ENCODE data around the gene SBNO1.
"Not testable (repeated sequence)": the region's sequence is repeated elsewhere in the genome, so short reads cannot be mapped to it uniquely, and the experiment has no call there.

SBNO1 gene

DNA sequence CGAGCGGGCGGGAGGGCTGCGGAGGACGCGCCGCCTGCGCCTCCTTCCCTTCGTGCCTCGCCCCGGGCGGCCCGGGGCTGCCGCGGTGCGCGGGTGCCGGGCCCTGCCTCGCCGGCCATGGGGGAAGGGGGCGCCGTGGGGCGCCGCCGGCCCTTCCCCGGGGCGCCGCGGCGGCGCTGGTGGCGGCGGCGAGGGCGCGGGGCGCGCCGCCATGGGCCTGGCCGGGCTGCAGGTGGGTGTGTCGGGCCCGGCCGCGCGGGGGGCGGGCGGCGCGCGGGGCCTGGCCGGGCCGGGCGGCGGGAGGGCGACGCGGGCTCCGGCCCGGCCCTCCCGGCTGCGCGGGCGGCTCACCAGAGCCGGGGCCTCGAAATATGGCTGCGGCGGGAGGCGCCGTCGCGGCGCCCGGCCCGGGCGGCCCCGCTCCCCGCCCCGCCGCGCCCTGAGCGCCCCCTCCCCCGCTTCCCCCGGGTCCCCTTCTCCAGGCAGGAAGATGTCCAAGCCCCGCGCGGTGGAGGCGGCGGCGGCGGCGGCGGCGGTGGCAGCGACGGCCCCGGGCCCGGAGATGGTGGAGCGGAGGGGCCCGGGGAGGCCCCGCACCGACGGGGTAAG, 24.4 kb upstream of the SBNO1 start:
- DNase-seq (ENCODE audit: low spot score): no peak

DNA sequence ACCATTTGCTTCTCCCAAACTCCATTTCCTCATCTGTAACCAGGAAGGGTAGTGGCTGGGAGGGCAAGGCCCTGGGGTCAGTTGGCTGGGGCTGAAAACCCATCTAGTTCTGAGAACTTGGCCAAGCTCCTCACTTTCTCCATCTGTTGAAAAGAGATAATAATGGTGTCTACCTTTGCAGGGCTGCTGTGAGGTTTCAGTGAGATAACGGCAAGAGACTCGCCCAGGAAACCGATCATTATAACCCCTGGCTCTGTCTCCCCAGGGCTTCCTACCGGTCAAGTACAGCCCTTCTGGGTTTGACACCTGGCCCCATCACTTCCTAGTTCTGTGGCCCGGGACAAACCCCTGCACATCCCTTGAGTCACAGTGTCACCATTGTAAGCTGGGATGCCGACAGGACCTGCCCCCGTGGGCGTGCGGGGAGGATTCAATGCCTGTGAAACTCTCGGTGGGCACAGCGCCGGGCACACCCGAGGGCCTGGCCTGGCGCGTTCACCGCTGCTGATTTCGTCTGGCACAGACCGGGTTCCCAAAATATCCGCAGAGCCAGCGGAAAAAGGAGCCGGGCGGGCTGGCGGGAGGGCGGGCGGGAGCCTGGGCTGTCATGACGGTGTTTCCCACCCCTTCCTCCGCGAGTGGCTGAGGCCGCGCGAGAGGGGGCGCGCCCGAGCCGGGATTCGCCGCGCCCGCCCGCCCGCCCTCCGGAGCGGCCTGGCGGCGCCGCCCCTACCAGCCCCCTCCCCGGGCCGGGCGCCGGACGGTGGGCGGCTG, 23.7 kb upstream of the SBNO1 start:
- DNase-seq (ENCODE audit: low spot score): peak; percentile 78

DNA sequence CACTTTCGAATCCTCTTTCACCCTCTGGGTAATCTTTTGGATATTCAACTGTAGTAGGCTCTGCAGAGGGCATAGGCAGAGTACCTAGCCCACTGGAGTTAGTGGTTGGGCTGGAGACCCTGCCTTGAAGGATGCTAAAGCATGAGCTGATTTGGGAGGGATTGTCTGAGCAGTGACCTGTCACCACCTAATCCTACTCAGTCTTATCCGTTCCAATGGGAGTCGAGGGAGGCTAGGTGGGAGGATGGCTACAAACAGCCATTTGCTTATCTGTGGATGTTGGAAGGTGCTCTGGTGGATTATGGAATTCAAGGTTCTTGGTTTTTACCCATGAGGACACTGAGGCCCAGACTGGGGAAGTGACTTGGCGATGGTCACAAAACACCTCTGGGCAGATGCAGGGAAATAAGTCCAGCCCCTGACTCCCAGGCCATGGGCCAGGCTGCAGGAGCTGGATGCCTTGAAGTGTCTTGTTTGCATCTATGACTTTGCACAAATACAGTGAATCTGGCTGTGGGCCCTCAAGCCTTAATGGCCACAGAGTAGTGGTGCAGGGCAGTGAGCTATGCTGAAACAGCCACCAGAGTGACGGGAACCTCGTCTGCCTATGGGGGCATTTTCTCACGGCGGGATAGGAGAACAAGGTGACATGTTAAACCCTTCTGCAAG, 23.0 kb upstream of the SBNO1 start:
- DNase-seq (ENCODE audit: low spot score): no peak

DNA sequence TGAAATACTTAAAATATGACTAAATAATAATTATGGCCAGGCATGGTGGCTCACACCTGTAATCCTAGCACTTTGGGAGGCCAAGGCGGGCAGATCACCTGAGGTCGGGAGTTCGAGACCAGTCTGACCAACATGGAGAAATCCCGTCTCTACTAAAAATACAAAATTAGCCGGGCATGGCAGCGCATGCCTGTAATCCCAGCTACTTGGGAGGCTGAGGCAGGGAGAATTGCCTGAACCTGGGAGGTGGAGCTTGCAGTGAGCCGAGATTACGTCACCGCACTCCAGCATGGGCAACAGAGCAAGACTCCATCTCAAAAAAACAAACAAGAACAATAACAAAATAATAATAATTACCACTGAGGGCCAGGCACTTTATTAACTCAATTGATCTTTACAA, 20.9 kb upstream of the SBNO1 start:
- not testable (repeated sequence) for DNase-seq (ENCODE audit: low spot score)

- DNase-seq (ENCODE audit: low spot score): no peak
Measured at GRCh38 chr12:123384994-123385376, 20.3 kb upstream of the SBNO1 start.

- DNase-seq (ENCODE audit: low spot score): no peak
Measured at GRCh38 chr12:123384318-123384993, 19.8 kb upstream of the SBNO1 start.

DNA sequence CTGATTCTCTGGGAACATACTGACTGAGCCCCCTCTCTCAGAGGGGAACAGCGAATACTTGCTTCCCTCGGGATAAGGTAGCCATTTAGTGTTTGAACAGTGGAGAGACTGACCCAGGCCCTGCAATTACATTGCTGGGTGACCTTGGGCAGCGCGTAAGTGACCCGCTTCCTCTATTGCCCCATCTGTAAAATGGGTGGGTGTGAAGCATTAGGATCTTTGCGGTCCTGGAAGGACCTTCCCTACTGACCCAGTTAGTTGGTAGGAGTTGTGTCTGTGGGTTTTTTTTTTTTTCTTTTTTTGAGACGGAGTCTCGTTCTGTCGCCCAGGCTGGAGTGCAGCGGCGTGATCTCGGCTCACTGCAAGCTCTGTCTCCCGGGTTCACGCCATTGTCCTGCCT, 18.0 kb upstream of the SBNO1 start:
- DNase-seq (ENCODE audit: low spot score): no peak

- DNase-seq (ENCODE audit: low spot score): no peak
Measured at GRCh38 chr12:123379391-123379790, 14.7 kb upstream of the SBNO1 start.

GRCh38 chr12:123372415-123372814, 7.8 kb upstream of the SBNO1 start:
- not testable (repeated sequence) for DNase-seq (ENCODE audit: low spot score)

- DNase-seq (ENCODE audit: low spot score): not testable (repeated sequence)
Measured at GRCh38 chr12:123371667-123372368, 7.2 kb upstream of the SBNO1 start.

DNA sequence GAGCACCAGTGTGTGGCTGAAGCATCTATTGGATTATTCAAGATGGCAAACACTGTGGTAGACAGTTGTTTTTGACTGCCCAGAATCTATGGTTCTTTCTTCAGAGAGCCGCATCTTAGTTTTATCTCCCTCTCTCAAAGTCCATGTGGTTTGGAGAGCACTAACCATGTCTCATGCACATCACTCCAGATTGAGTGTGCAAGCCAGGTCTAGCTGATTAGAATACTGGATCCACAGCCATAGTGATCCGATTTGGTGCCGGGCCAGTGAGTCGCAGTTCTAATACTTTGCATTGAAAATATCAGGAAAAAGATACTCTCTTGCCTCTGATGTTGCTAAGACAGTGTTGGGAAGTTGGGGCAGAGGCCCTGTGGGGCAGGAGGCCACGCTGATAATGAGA, 4.6 kb upstream of the SBNO1 start:
- no peak for DNase-seq (ENCODE audit: low spot score)

GRCh38 chr12:123368431-123368830, 3.8 kb upstream of the SBNO1 start:
- DNase-seq (ENCODE audit: low spot score): not testable (repeated sequence)

- DNase-seq (ENCODE audit: low spot score): no peak
Measured at GRCh38 chr12:123367511-123367910, 2.9 kb upstream of the SBNO1 start.

DNA sequence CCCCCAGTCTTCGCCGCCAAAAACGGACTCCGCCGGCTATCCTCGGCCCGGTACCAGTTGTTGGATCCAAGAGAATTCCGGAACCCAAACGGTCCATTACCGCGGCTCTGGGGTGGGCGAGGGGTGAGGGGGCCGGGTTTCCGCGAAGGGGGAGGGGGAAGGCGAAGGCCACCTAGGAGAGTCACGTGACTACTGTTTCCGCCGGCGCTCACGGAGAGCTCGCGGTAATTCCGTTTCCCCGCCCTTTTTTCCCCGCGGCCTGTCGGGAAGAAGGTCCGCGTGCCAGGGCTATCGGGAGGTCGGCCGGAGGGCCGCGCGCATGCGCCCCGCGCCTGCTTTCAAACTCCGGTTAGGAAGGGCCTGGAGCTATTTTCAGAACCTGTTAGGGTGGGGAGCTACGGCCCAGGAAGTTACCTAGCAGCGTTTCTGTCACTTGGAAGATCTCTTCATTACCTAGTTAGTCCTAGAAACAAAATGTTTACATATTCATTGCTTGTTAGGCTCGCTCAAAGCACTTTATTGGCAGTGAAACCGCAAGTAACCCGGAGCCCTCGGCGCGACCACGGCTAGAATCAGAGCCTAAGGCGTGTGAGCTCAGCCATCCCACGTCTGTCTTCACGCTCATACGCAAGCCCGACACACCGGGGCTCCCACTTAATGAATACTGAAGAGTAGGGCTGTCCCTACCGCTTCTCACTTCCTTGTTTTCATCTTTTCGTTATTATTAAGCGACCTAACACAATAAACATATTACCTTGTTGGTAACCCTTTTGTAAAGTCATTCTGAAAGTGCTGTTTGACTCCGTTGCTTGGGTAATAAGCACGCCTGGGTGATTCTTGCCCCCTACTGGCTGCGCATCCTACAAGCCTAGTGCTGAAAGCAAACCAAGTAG, 624 bp upstream of the SBNO1 start:
- DNase-seq (ENCODE audit: low spot score): peak; percentile 99

DNA sequence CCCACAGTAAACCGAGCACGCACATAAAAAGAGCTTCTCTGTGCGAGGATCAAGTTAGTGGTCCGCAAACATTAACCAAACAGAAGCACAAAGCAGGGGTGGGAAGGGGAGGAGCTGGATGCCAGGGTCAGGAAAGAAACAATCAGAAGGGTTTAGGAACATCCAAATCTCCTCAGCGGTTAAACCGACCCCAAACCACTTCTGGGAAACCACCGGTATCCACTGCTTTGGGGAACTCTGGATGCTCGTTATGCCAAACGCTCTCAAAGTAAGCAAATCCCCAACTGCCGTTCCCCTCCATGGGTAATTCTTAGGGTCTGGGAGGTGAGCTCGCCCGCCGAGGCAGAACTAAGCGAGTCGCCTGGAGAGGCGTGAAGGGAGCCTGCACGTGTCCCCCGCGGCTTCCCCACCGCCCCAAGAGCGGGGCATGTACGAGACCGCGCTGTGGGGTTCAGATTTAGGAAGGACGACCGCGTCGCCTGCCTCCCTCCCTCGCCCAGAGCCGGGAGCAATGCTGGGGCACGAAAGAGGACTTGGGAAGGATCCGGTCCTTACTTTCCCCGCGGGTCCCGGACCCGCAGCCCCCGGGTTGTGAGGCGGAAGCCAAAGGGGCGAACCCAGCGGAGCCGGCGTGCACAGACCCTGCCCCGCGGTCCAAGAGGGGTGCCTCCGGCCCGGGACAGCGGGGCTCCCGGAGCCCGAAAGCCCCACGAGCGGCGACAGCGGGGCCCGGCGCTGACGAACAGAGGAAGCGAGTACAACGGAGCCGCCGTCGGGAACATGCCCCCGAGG, 711 bp downstream of the SBNO1 start:
- no peak for DNase-seq (ENCODE audit: low spot score)

- no peak for DNase-seq (ENCODE audit: low spot score)
Measured at GRCh38 chr12:123363390-123363739, 1.3 kb downstream of the SBNO1 start.

- no peak for DNase-seq (ENCODE audit: low spot score)
Measured at GRCh38 chr12:123358035-123358434, 6.6 kb downstream of the SBNO1 start.

- DNase-seq (ENCODE audit: low spot score): no peak
Measured at GRCh38 chr12:123356159-123356670, 8.4 kb downstream of the SBNO1 start.

- DNase-seq (ENCODE audit: low spot score): no peak
Measured at GRCh38 chr12:123354600-123354999, 10.0 kb downstream of the SBNO1 start.

DNA sequence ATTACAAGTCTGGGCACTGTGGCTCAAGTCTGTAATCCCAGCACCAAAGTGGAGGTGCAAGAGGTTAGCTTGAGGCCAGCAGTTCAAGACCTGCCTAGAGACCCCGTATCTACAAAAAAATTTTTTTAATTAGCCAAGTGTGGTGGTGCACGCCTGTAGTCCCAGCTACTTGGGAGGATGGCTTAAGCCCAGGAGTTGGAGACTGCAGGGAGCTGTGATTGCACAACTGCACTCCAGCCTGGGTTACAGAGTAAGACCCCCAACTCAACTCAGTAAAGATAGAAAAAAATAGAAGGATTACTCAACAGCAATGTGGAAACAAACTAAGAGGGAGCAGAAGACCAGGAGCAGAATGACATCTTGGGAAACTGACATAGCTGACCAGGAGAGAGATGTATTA, 13.3 kb downstream of the SBNO1 start:
- DNase-seq (ENCODE audit: low spot score): no peak

Measured in putamen (tissue), 1 donor.